ENCODE data around the gene SCRN1.

The SCRN1 gene

DNA sequence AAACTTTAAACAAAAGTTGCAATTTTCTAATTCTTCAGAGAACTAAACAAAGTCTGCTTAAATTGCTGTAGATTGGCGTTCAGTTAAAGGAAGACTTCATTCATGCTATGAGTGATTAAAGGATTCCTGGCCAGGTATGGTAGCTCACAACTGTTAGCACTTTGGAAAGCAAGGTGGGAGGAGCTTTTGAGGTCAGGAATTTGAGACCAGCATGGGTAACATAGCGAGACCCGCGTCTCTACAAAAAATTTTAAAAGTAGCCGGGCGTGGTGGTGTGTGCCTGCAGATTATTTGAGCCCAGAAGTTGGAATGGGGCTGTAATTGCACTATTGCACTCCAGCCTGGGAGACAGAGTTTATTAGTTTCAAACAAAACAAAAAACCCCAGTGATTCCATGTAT lies 13.5 kb upstream of the SCRN1 start:
- DNase-seq (ENCODE audit: low spot score), result no peak

GRCh38 chr7:30001998-30002397 lies 12.4 kb upstream of the SCRN1 start:
- no peak for DNase-seq (ENCODE audit: low spot score)

GRCh38 chr7:29998489-29998888 lies 8.9 kb upstream of the SCRN1 start:
- DNase-seq (ENCODE audit: low spot score), result no peak

GRCh38 chr7:29996321-29996720 lies 6.7 kb upstream of the SCRN1 start:
- DNase-seq (ENCODE audit: low spot score), result no peak

- DNase-seq (ENCODE audit: low spot score), result no peak
Measured at GRCh38 chr7:29995652-29996051, 6.1 kb upstream of the SCRN1 start.

DNA sequence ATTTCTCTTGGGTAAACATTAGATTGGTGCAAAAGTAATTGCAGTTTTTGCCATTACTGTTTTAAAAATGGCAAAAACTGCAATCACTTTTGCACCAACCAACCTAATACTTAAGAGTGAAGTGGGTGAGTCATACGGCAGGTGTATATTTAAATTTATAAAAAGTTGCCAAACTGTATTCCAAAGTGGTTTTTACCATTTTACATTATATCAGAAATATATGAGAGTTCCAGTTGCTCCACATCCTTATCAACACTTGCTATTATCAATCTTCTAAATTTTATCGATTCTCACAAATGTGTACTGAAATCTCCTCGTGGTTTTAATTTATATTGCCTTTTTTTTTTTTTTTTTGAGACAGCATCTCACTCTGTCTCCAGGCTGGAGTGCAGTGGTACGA lies 3.5 kb upstream of the SCRN1 start:
- no peak for DNase-seq (ENCODE audit: low spot score)

- DNase-seq (ENCODE audit: low spot score), result no peak
Measured at GRCh38 chr7:29991937-29992336, 2.3 kb upstream of the SCRN1 start.

DNA sequence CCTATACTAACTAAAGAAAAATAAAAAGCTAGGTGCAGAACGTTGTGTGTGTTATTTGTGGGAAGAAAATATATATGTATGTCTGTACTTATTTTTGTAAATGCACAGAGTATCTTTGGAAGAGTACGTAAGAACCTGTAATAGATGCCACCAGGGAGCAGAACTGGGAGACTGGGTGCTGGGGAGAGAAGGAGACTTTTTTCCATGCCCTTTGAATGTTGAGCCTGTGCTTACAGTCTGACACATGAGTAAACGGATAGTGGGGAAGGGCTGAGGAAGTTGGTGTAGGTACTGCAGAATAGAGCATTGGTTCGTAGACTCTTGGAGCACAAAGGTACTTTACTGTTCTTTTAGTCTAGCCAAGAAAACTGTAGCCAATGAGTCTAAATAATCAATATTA lies 1.3 kb upstream of the SCRN1 start:
- DNase-seq (ENCODE audit: low spot score), result no peak

DNA sequence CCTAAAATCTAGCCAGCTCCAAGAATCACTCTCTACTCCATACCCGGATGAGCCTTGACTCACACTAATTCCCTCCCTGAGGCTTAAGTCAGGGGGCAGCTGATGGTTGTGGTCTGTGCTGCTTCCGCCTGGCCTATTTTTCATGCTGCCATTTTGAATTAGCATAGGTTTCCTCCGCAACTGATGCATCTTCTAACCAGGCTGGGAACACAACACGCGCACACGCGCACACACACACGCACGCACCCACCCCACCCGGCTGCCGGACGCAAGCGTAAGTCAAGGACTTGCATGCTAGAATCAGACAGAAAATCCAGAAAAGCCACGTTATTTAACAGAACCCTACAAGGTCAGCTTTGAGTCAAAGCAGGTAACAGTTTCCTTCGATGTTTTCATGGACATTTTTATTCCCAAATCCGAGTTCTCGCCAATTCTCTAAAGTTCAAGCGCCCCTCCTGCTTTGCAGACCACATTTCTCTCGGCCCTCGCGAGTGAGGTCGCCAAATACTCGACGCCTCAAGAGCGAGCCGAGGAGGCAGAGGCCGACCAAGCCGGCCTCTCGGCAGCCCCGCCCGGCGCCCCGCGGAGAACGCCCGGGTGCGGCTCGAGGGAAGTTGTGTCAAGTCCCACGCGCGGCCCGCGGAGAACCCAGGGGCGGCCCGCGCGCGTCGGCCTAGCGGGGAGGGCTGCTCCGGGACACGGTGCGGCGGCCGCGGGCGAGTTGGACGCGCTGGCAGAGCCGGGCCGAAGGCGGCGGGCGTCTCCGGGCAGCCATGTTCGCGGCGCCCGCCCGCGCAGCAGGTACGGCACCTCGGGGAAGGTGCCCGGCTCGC lies 961 bp downstream of the SCRN1 start:
- peak; percentile 68 for DNase-seq (ENCODE audit: low spot score)

DNA sequence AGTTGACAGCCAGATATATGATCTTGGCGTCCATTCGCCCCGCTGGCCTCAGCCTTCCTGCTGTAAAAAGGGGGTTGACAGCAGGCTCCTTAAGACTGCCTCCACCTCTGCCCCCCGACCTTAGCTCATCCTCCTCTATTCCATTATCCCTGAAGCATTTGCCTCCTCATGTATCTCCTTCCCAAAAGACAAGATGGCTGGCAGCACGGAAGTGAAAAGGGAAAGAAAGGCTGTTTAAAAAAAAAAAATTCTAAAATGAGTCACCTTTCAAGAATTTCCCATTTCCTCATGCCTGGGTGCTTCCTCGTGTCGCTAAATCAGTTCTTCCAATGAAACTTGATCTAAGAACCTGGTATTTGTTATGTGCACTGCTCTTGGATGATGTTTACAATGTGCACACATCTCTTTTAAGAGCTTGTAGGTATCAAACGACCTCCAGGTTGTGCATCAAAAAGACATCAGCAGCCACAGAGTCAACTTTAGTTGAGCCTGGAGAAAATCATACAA lies 1.7 kb downstream of the SCRN1 start:
- DNase-seq (ENCODE audit: low spot score), result no peak

DNA sequence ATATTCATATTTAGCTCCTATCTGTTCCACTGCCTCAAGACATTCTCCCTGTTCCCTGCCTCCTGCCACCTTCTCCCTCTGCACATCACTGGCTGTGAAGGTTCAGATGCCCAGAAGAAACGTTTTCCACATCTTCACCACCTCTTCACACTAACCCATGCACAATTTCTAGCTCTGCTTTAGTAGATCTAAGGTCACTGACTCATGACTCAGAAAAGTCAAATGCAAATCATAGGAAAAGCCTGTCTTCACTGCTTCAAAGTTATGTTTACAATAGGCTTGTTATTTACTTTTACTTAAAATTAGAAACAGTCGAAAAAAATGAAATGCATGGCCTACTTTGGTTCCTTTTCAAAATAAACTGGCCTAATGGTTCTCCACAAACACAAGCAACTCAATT lies 2.5 kb downstream of the SCRN1 start:
- no peak for DNase-seq (ENCODE audit: low spot score)

GRCh38 chr7:29980151-29980550 lies 9.4 kb downstream of the SCRN1 start:
- no peak for DNase-seq (ENCODE audit: low spot score)

- peak; percentile 58 for DNase-seq (ENCODE audit: low spot score)
Measured at GRCh38 chr7:29977886-29978651, 11.5 kb downstream of the SCRN1 start.

- no peak for DNase-seq (ENCODE audit: low spot score)
Measured at GRCh38 chr7:29976673-29977415, 12.8 kb downstream of the SCRN1 start.

DNA sequence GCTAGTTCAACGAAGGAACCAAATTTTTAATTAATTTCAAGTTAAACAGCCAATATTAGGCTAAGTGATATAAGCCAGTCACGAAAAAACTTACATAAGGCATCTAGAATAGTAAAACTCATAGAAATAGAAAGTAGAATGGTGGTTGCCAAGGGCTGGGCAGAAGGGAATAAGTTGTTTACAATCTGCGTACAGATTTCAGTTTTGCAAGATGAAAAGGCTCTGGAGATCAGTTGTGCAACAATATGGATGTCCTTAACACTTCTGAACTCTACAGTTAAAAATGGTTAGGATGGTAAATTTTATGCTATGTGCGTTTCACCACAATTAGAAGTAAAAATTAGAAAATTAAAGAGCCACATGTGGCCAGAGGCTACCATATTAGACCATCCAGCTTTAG lies 13.3 kb downstream of the SCRN1 start:
- no peak for DNase-seq (ENCODE audit: low spot score)

DNA sequence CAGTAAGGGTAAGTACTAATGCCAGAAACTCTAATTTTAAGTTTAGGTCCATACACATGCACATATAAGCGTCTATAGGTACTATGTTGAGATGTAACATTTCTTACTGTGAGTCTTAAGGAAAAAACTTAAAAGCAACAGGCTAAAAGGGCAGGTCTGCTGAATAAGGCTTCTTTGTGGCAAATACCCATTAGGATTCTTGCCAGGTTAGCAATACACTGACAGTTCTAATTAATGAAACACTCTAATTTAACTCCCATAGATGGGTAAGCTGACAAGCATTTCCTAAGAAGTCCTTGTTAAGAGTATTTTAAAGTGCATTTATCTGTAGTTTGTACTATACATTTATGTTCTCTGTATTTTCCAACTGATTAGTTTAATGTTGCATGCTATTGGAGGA lies 14.0 kb downstream of the SCRN1 start:
- DNase-seq (ENCODE audit: low spot score), result no peak

GRCh38 chr7:29974286-29974685 lies 15.3 kb downstream of the SCRN1 start:
- no peak for DNase-seq (ENCODE audit: low spot score)

DNA sequence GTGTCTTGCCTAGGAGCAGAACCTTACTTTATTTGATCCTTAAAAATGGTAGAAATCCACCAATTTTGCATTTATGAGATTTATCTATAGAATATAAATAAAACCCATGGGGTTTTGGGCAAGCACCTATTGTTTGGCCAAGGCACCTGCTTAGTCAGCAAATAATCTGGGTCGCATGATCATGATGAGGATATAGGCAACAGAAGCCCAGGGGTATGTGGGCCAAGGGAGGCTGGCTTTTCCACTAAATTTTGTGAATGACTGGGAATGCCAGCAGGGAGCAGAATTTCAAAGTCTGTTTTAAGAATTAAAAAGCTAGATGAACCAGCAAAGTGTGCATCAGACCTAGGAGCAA lies 17.3 kb downstream of the SCRN1 start:
- DNase-seq (ENCODE audit: low spot score), result no peak

- no peak for DNase-seq (ENCODE audit: low spot score)
Measured at GRCh38 chr7:29971566-29972314, 17.9 kb downstream of the SCRN1 start.

DNA sequence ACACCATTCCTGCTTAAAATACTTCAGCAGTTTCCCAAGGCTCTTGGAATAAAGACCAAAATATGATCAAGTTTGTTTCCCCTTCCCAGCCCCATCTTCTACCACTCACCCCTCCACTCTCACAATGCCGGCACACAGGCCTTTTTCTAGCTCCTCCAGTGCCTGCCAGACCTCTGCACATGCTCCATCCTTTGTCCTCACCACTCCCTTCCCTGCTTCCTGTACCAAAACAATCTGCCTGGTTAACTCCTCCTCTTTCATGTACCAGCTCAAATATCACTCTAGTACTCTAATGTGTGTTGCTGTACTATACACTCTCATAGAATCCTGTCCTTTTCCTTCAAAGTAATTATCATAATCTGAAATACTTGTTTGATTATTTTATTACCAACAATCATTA lies 19.4 kb downstream of the SCRN1 start:
- DNase-seq (ENCODE audit: low spot score), result no peak

- DNase-seq (ENCODE audit: low spot score), result no peak
Measured at GRCh38 chr7:29969738-29970137, 19.9 kb downstream of the SCRN1 start.
